ENCODE data around the gene BACH2. TPM values are rescaled to one million over a fixed set of nuclear protein-coding genes. Genes with fewer than 3 reads are reported as not detected.

Gene BACH2
- total and polyA plus RNA-seq, 2 of the 8 experiments (the other 6 are each of a cell fraction or from before 2014, with no cell fraction given): 1.9 to 5.9 TPM

- no peaks in the 10 kb centered on the region for H3K4me1 ChIP-seq (replicated peaks in 1 of 4; ENCODE audit: control insufficient read depth in 3 of 4, insufficient read depth in 4 of 4, low read length in 3 of 4)
- no peak overlapping the region for H4K91ac ChIP-seq (replicated peaks; ENCODE audit: insufficient read length, low read length)
- no peaks in the 10 kb centered on the region for H3K79me1 ChIP-seq (ENCODE audit: low read depth, low read length)
- H3K27ac ChIP-seq (ENCODE audit: low read depth, low read length): no peak overlapping the region
- H3K18ac ChIP-seq (ENCODE audit: extremely low read depth, low read length): no peak overlapping the region
- no peak overlapping the region for H2AK5ac ChIP-seq (ENCODE audit: low read depth, low read length)
- CTCF ChIA-PET (ENCODE audit: partially characterized antibody): interaction anchor here (0.7 to 4.1 kb wide), 11 partner anchors 9 to 527 kb away, joined by 3 to 30 read pairs (median 6); no protein-coding TSS in a partner anchor
- H4K20me1 ChIP-seq (replicated peaks in 1 of 2; ENCODE audit: control insufficient read depth in 1 of 2, insufficient read depth in 2 of 2, low read length in 2 of 2): no peaks in the 10 kb centered on the region
- H3K4ac ChIP-seq (replicated peaks; ENCODE audit: insufficient read length, low read depth, low read length): no peak overlapping the region
- H2BK15ac ChIP-seq (ENCODE audit: low read length): no peak overlapping the region
- no peak overlapping the region for H3K4me2 ChIP-seq (ENCODE audit: insufficient read depth in 1 of 2, low read depth in 2 of 2, low read length in 2 of 2)
- FAIRE-seq (no peak), DNase-seq (ENCODE audit: low read depth in 1 of 2, low spot score in 2 of 2) (no peak)
- H3K36me3 ChIP-seq (ENCODE audit: control insufficient read depth in 2 of 4, insufficient read depth in 4 of 4, low read length in 3 of 4): no peaks in the 10 kb centered on the region
- H2AFZ ChIP-seq (ENCODE audit: low read length): no peak overlapping the region
- no peak overlapping the region for H3K4me3 ChIP-seq (ENCODE audit: extremely low read depth in 1 of 4, insufficient read depth in 2 of 4, low read depth in 3 of 4, low read length in 4 of 4)
- no peaks in the 10 kb centered on the region for H3K9me3 ChIP-seq (ENCODE audit: insufficient read depth in 2 of 2, low read depth in 1 of 2, low read length in 1 of 2)
- no peak overlapping the region for H2BK120ac ChIP-seq (replicated peaks; ENCODE audit: low read depth, low read length)
- 92% methylated on average over 6 of the region's 6 CpGs; no CpG with 5 or more reads in 1 of the 2 experiments for WGBS, 2 experiments (ENCODE audit: extremely low coverage in 1 of 2, insufficient coverage in 1 of 2, insufficient read length in 1 of 2, insufficient replicate concordance in 2 of 2, low coverage in 1 of 2, low lambda C conversion rate in 2 of 2, missing lambda C conversion rate in 1 of 2)
- no peak overlapping the region for H3K23ac ChIP-seq (ENCODE audit: insufficient read length)
- no peak overlapping the region for H3K14ac ChIP-seq (ENCODE audit: insufficient read length)
- no peaks in the 10 kb centered on the region for H3K79me2 ChIP-seq (ENCODE audit: control insufficient read depth in 1 of 2, insufficient read depth in 2 of 2, low read length in 2 of 2)
- no peak overlapping the region for H3K9ac ChIP-seq (replicated peaks in 1 of 4; ENCODE audit: extremely low read depth in 1 of 4, low read depth in 3 of 4, low read length in 3 of 4)
- POLR2A ChIA-PET (ENCODE audit: partially characterized antibody): no interaction called here
- H4K8ac ChIP-seq (ENCODE audit: extremely low read depth, insufficient read depth, low read length): no peak overlapping the region
- no peak overlapping the region for H4K5ac ChIP-seq (ENCODE audit: insufficient read length, low read depth, low read length)
- no peak overlapping the region for H3K56ac ChIP-seq (replicated peaks; ENCODE audit: insufficient read length, low read depth, low read length)
- H2BK20ac ChIP-seq (ENCODE audit: low read length): no peak overlapping the region
- no peaks in the 10 kb centered on the region for H3K23me2 ChIP-seq (ENCODE audit: low read depth, low read length)
- H3K27me3 ChIP-seq (replicated peaks in 1 of 4; ENCODE audit: control insufficient read depth in 3 of 4, extremely low read depth in 1 of 4, insufficient read depth in 3 of 4, low read length in 3 of 4): no peaks in the 10 kb centered on the region
- no peak overlapping the region for H2BK5ac ChIP-seq (ENCODE audit: low read depth, low read length)
- H2BK12ac ChIP-seq (ENCODE audit: low read depth, low read length): no peak overlapping the region
- TF ChIP-seq HDAC6 (IDR thresholded peaks at IDR 0.05; ENCODE audit: low read depth, low read length): no peak
- TF ChIP-seq CEBPB (IDR thresholded peaks at IDR 0.05; ENCODE audit: low read depth, low read length): no peak
- no peak for TF ChIP-seq BACH1 (IDR thresholded peaks at IDR 0.05; ENCODE audit: low read length)
Observed at GRCh38 chr6:89952105-89952671, 344.5 kb downstream of the BACH2 start.
